Sigmoid colon (tissue), 4 donors: ENCODE results near the gene SAP30BP.

ENCODE experiments used
- POLR2AphosphoS5 ChIP-seq, 4 donors: sonication (generic); formaldehyde crosslinking; IDR thresholded peaks; one replicate each; pipeline ENCODE4 v1.6.1; 2017; ENCODE audit warnings: antibody characterized with exemption in 4 of 4
- TF ChIP-seq, protein P1 (sequence below), 4 experiments: fragments of 450-650 bp in 3 of 4; fragments of 200-600 bp in 1 of 4; IDR thresholded peaks; one replicate each; pipeline ENCODE4 v1.5.1; 2016 to 2019; ENCODE audit warnings: antibody characterized with exemption in 4 of 4, mild to moderate bottlenecking in 3 of 4, moderate library complexity in 2 of 4

DNA sequence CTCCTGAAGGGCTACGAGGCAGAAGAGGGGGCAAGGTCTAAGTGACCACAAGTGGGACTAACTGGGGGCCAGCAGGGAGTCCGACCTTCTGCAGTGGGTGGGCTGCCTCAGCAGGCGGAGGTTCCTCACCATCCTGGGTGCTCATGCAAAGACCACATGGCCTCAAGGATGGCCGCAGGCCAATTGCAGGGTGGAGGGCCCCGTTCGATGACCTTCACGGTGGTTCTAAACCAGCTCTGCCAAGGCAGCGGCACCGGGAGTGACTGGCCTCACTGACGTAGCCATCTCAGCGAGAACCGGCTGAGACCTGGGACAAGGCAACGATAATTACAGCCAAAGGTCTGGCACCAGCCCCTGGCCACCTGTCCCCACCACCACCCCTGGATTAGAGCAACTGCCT lies 28.2 kb upstream of the SAP30BP start:
- TF ChIP-seq, protein P1, sequence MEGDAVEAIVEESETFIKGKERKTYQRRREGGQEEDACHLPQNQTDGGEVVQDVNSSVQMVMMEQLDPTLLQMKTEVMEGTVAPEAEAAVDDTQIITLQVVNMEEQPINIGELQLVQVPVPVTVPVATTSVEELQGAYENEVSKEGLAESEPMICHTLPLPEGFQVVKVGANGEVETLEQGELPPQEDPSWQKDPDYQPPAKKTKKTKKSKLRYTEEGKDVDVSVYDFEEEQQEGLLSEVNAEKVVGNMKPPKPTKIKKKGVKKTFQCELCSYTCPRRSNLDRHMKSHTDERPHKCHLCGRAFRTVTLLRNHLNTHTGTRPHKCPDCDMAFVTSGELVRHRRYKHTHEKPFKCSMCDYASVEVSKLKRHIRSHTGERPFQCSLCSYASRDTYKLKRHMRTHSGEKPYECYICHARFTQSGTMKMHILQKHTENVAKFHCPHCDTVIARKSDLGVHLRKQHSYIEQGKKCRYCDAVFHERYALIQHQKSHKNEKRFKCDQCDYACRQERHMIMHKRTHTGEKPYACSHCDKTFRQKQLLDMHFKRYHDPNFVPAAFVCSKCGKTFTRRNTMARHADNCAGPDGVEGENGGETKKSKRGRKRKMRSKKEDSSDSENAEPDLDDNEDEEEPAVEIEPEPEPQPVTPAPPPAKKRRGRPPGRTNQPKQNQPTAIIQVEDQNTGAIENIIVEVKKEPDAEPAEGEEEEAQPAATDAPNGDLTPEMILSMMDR (IDR thresholded peaks at IDR 0.05) = no peak
- no peak for TF ChIP-seq POLR2AphosphoS5 (IDR thresholded peaks at IDR 0.05)
